ENCODE measurements around the gene ABHD12B. TPM values are rescaled to one million over a fixed set of nuclear protein-coding genes. Genes with fewer than 3 reads are reported as not detected.

ABHD12B gene
- total and polyA plus RNA-seq, 9 of the 15 experiments (the other 6 are each of a cell fraction or from before 2014, with no cell fraction given) = not detected

DNA sequence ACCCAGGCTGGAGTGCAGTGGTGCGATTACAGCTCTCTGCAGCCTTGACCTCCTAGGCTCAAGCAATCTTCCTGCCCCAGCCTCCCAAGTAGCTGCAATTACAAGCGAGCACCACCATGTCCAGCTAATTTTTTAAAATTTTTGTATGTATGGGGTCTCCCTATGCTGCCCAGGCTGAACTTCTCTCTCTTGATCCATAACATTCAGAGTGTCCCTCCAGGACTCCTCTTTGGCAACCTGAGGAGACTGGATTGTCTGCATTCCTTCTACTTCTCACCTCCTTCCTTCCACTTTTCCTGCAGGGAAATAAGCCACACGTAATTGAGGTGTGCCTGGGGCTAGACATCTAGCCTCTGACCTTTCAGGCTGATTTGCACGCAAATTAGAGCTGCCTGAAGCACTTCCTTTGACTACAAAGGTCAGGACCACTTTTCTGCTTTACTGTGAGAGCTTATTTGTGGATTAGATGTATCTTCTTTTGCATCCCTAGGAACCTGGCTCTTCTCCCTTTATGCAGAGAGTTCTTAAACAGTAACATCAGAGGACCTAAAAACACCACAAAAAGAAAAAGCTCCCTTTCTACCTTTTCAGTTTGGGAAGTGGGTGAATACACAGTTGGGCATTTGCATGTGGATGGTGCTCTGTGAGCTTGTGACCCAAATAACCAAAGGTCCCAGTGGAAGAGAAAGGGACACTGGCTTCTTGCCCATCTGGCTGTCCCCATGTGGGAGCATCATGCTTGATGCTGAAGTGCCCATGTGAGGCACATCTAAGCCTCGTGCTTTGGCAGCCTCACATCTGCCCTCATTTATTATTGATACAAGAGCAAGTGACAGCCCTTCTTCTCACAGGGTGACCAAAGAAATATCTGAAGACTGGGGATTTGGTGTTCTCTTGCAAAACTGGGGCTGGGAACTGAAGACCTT is 38.9 kb downstream of the ABHD12B start (continued):
- TF ChIP-seq, protein P1, sequence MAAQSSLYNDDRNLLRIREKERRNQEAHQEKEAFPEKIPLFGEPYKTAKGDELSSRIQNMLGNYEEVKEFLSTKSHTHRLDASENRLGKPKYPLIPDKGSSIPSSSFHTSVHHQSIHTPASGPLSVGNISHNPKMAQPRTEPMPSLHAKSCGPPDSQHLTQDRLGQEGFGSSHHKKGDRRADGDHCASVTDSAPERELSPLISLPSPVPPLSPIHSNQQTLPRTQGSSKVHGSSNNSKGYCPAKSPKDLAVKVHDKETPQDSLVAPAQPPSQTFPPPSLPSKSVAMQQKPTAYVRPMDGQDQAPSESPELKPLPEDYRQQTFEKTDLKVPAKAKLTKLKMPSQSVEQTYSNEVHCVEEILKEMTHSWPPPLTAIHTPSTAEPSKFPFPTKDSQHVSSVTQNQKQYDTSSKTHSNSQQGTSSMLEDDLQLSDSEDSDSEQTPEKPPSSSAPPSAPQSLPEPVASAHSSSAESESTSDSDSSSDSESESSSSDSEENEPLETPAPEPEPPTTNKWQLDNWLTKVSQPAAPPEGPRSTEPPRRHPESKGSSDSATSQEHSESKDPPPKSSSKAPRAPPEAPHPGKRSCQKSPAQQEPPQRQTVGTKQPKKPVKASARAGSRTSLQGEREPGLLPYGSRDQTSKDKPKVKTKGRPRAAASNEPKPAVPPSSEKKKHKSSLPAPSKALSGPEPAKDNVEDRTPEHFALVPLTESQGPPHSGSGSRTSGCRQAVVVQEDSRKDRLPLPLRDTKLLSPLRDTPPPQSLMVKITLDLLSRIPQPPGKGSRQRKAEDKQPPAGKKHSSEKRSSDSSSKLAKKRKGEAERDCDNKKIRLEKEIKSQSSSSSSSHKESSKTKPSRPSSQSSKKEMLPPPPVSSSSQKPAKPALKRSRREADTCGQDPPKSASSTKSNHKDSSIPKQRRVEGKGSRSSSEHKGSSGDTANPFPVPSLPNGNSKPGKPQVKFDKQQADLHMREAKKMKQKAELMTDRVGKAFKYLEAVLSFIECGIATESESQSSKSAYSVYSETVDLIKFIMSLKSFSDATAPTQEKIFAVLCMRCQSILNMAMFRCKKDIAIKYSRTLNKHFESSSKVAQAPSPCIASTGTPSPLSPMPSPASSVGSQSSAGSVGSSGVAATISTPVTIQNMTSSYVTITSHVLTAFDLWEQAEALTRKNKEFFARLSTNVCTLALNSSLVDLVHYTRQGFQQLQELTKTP (IDR thresholded peaks at IDR 0.05; ENCODE audit: low read depth in 1 of 2, partially characterized antibody in 2 of 2) = no peak
- no peak for TF ChIP-seq GTF2E2 (tag; IDR thresholded peaks at IDR 0.05)
- no peak for TF ChIP-seq HINFP (tag; conservative IDR thresholded peaks at IDR 0.05; ENCODE audit: low read depth)
- no peak for TF ChIP-seq NFRKB (IDR thresholded peaks at IDR 0.05; ENCODE audit: low read depth)
- TF ChIP-seq ZNF76 (CRISPR knock-in tag; IDR thresholded peaks at IDR 0.05; ENCODE audit: borderline replicate concordance) = no peak
- no peak for TF ChIP-seq PYGO2 (tag; IDR thresholded peaks at IDR 0.05)
- TF ChIP-seq, protein P2, sequence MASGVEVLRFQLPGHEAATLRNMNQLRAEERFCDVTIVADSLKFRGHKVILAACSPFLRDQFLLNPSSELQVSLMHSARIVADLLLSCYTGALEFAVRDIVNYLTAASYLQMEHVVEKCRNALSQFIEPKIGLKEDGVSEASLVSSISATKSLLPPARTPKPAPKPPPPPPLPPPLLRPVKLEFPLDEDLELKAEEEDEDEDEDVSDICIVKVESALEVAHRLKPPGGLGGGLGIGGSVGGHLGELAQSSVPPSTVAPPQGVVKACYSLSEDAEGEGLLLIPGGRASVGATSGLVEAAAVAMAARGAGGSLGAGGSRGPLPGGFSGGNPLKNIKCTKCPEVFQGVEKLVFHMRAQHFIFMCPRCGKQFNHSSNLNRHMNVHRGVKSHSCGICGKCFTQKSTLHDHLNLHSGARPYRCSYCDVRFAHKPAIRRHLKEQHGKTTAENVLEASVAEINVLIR (CRISPR knock-in tag; IDR thresholded peaks at IDR 0.05) = no peak
- TF ChIP-seq SAFB (IDR thresholded peaks at IDR 0.05; ENCODE audit: borderline replicate concordance, low read depth, low read length) = no peak
- TF ChIP-seq ZNF57 (CRISPR knock-in tag; IDR thresholded peaks at IDR 0.05) = no peak
- no peak for TF ChIP-seq ZBTB34 (CRISPR knock-in tag; IDR thresholded peaks at IDR 0.05)
- TF ChIP-seq MAFG (tag; conservative IDR thresholded peaks at IDR 0.05) = no peak
- TF ChIP-seq BRF1 (IDR thresholded peaks at IDR 0.05; ENCODE audit: borderline replicate concordance, extremely low read depth, insufficient read length) = no peak
- TF ChIP-seq GABPB1 (CRISPR knock-in tag; IDR thresholded peaks at IDR 0.05) = no peak
- TF ChIP-seq, protein P3, sequence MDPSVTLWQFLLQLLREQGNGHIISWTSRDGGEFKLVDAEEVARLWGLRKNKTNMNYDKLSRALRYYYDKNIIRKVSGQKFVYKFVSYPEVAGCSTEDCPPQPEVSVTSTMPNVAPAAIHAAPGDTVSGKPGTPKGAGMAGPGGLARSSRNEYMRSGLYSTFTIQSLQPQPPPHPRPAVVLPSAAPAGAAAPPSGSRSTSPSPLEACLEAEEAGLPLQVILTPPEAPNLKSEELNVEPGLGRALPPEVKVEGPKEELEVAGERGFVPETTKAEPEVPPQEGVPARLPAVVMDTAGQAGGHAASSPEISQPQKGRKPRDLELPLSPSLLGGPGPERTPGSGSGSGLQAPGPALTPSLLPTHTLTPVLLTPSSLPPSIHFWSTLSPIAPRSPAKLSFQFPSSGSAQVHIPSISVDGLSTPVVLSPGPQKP (CRISPR knock-in tag; IDR thresholded peaks at IDR 0.05) = no peak
- no peak for TF ChIP-seq CSDE1 (IDR thresholded peaks at IDR 0.05)
